GM21367 (cell line): ENCODE data around the gene SNX7.

Source experiments
- ATAC-seq: cut with Tn5 transposase; IDR thresholded peaks from one replicate; pipeline ENCODE4 v1.9.1; 2021; ENCODE audit not compliant: unreplicated experiment

Gene SNX7

DNA sequence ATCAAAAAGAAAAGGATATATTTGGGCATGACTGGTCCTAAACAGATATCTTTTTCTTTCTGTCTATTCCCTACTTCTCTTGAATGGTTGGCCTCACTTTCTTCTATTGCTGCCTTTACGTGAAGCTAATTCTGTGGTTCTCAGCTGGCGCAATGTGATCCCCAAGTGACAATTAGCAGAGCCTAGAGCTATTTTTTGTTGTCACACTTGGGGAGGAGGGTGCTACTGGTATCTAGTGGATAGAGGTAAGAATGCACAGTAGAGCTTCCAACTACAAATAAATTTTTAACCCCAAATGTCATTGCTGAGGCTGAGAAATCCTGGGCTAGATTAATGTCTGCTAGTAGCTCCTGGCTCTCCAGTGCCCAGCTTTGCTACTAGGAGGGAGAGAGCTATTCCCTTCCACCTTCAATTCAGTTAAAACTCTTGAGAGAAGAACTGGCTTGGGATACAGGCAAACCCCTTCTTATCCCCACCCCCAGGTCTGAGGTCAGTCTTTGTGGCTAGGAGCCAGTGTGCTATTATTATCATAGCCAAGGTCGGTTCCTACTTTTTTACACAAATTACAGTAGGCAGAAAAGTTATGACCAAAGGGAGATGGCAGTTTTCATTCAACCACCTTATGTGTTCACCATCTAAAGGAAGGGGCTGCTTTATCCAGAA is 102.1 kb downstream of the SNX7 start:
- no peak for ATAC-seq

- no peak for ATAC-seq
Observed at GRCh38 chr1:98764485-98764884, 103.0 kb downstream of the SNX7 start.

DNA sequence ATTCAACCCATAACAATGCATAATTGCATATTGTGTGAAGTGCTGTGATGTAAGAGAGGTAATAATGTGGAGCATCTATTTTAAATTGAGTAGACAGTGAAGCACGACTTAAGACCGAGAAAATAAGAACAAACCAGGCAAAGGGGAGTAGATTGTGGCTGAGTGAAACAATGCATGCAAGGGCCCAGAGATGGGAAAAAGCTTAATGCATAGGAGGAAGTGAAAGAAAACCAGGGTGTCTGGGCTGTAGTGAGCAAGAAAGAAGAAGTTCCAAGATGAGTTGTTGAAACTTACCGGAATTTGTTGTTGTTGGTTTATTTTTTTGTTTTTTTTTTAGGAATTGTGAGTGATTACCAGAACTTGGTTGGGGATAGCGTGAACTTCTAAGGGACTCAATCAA is 104.7 kb downstream of the SNX7 start:
- peak; percentile 67 for ATAC-seq

DNA sequence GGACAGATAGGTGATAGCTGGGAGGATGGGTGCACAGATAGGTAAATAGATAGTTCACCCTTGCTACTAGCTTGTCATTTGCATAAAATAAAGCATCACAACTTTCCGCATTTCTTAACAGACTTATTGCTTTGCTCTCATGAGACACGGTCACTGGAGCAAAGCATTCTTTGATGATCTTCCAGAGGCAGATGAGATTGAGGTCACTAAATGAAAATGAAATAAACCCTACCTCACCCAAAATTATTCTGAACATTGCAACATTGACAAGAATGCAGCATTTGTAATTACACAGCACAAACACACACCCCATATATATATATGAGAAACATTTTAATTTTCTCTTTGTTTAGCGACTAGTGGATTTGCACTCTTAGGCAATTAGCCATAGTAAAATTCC is 107.6 kb downstream of the SNX7 start:
- no peak for ATAC-seq

DNA sequence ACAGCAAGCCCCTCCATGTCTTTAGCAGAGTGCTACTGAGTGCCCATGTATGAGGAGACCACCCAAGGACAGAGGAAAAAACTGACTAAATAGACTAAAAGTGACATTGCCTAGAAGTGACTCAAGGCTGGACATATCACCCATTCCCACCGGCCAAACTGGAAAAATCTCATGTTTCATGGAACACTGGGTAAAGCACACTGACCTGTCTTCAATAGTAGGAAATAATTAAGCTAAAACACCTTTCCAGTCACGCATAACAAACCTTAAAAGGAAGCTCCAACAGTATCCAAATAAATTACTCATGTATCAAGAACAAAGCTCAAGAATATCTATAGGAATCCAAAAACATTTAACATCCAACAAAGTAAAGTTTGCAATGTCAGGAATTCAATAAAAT is 120.4 kb downstream of the SNX7 start:
- no peak for ATAC-seq

- ATAC-seq: no peak
Observed at GRCh38 chr1:98783821-98784220, 122.3 kb downstream of the SNX7 start.

DNA sequence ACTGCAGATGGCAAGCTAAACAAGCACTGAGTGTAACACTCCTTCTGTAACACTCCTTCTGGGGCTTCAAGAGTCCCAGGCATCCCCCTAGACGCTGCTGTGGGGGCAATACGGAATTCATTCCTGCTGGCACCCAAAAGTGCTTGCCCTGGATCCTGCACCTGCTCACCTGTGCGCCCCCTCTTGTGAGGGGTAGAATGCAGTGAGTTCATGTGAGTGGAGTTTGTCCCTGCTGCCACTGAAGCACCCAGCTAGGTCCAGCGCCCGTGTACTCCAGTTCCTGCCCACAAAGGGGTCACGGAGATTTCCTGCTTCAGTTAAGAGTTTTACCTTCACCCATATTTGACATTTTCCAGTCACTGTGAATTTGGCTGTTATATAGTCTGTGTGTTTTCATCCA is 130.0 kb downstream of the SNX7 start:
- ATAC-seq: no peak

- ATAC-seq: no peak
Observed at GRCh38 chr1:98792123-98792522, 130.6 kb downstream of the SNX7 start.

- ATAC-seq: no peak
Observed at GRCh38 chr1:98793136-98793535, 131.6 kb downstream of the SNX7 start.

DNA sequence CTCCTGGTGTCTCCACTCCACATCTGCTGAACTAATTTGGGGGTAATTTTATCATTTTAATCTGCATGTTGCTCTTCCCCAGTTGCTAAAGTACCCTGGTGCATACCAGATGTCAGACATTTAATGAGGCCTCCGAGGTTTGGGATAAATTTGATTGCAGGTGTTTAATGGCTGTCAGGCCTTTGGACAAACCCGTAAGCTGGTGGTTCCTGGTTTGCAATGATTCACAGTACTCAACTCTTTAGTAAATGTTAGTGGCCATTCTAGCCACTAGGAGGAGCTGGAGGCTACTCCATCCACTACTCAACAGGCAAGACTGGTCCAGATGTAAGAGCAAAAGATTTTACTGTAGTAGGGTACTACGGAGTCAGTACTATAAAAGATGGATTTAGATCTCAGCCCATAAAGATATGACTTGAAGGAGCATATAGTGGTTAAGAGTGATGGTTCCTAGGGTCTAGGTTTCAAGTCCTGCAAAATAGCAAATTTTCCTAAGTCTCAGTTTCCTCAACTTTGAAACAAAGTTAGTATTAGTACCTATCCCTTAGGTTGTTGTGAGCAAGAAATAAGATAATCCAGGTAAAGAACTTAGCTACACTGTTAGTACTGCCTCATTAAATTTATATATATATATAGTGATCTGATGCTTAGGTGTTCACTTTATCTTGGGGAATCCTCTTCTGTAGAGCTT is 132.8 kb downstream of the SNX7 start:
- peak; percentile 98 for ATAC-seq

GRCh38 chr1:98796049-98796448 is 134.5 kb downstream of the SNX7 start:
- ATAC-seq: no peak

- ATAC-seq: no peak
Observed at GRCh38 chr1:98797506-98797905, 136.0 kb downstream of the SNX7 start.
